Measurements from ENCODE around the gene CDCA7. TPM values are rescaled to one million over a fixed set of nuclear protein-coding genes. Genes with fewer than 3 reads are reported as not detected.
"Not testable (repeated sequence)": the region's sequence is repeated elsewhere in the genome, so short reads cannot be mapped to it uniquely, and the experiment has no call there.

Gene CDCA7
- total RNA-seq, 2 donors from 2014 or later = 3.1 to 3.6 TPM

DNA sequence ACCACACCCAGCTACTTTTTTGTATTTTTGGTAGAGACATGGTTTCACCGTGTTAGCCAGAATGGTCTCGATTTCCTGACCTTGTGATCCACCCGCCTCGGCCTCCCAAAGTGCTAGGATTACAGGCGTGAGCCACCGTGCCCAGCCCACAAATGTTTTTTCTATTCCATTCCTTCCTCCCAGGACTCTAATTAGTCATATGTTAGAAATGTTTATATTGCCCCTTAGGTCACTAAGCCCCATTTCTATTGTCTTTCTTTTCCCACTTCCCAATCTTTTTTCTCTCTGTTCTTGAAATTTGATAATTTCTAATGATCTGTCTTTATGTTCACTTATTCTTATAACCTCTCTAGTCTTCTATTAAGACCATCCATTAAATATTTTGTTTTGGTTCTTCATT, 31.3 kb upstream of the CDCA7 start:
- intact Hi-C loops (cut with DNase I) = no loop called here

GRCh38 chr2:173326806-173327205, 27.9 kb upstream of the CDCA7 start:
- intact Hi-C loops (cut with DNase I) = no loop called here

More for the DNA sequence above, 31.3 kb upstream of the CDCA7 start:
- Histone ChIP-seq H3K27ac (no peak overlapping the region), H3K4me1 (no peaks in the 10 kb centered on the region), H3K27me3 (no peaks in the 10 kb centered on the region), H3K4me3 (no peak overlapping the region), H3K36me3 (replicated peaks in 1 of 2; ENCODE audit: insufficient read depth in 1 of 2, low read depth in 2 of 2) (no peaks in the 10 kb centered on the region), H3K9me3 (peaks cover 0 to 4% (median 0%) of the 10 kb centered on the region in 3 donors)
- ATAC-seq (no peak), DNase-seq (no peak)
- 93 to 98% methylated on average over 6 of the region's 6 CpGs for WGBS, 2 donors
- TF ChIP-seq POLR2A (IDR thresholded peaks at IDR 0.05) (no peak), CTCF (IDR thresholded peaks at IDR 0.05) (no peak)

DNA sequence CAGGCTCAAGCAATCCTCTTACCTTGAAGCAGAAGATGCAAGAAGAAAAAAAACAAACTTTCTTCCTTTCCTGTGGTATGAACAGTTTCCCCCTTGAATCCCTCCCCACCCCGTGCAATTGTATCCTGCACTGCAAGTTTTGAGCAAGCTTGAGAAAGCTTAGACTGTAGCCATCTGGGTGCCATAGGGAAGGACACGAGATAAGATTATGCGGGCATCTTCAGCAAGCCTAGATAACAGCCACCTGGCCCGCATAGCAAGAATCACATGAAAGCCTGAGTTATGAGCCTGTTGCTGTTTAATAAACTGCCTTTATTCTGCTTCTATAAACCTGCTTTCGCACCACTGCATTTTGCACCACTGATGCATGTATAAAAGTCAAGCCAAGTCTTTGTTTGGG, 27.3 kb upstream of the CDCA7 start:
- TF ChIP-seq POLR2A (IDR thresholded peaks at IDR 0.05) (no peak), CTCF (IDR thresholded peaks at IDR 0.05) (no peak)
- Histone ChIP-seq H3K9me3 (peaks cover 0 to 4% (median 0%) of the 10 kb centered on the region in 3 donors), H3K4me1 (no peaks in the 10 kb centered on the region), H3K36me3 (replicated peaks in 1 of 2; ENCODE audit: insufficient read depth in 1 of 2, low read depth in 2 of 2) (no peaks in the 10 kb centered on the region), H3K27ac (no peak overlapping the region), H3K27me3 (no peaks in the 10 kb centered on the region), H3K4me3 (no peak overlapping the region)
- ATAC-seq = no peak
- WGBS, 2 donors = 40 to 50% methylated on average over 5 of the region's 5 CpGs
- DNase-seq = no peak
- intact Hi-C loops (cut with DNase I) = no loop called here

More at GRCh38 chr2:173326806-173327205, 27.9 kb upstream of the CDCA7 start:
- Histone ChIP-seq H3K4me1 (no peaks in the 10 kb centered on the region), H3K9me3 (peaks cover 0 to 4% (median 0%) of the 10 kb centered on the region in 3 donors), H3K27me3 (no peaks in the 10 kb centered on the region), H3K4me3 (no peak overlapping the region), H3K27ac (no peak overlapping the region), H3K36me3 (replicated peaks in 1 of 2; ENCODE audit: insufficient read depth in 1 of 2, low read depth in 2 of 2) (no peaks in the 10 kb centered on the region)
- 76 to 92% methylated on average over 1 of the region's 1 CpG for WGBS, 2 donors
- no peak for ATAC-seq
- DNase-seq = no peak
- TF ChIP-seq POLR2A (IDR thresholded peaks at IDR 0.05) (no peak), CTCF (IDR thresholded peaks at IDR 0.05) (no peak)

DNA sequence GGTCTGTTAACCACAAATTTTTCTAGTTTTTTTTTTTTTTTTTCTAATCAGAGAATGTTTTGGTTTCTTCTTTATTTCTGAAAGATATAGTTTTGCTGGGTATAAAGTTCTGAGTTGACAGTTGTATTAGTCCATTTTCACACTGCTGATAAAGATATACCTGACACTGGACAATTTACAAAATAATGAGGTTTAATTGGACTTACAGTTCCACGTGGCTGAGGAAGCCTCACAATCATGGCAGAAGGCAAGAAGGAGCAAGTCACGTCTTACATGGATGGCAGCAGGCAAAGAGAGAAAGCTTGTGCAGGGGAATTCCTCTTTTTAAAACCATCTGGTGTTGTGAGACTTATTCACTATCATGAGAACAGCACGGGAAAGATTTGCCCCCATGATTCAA, 21.7 kb upstream of the CDCA7 start:
- H3K27me3 ChIP-seq; H3K36me3 ChIP-seq (replicated peaks in 1 of 2; ENCODE audit: insufficient read depth in 1 of 2, low read depth in 2 of 2); H3K9me3 ChIP-seq; DNase-seq; intact Hi-C loops (cut with DNase I); H3K4me3 ChIP-seq; ATAC-seq; H3K27ac ChIP-seq; H3K4me1 ChIP-seq: not testable (repeated sequence)
- 44 to 53% methylated on average over 3 of the region's 3 CpGs for WGBS, 2 donors

DNA sequence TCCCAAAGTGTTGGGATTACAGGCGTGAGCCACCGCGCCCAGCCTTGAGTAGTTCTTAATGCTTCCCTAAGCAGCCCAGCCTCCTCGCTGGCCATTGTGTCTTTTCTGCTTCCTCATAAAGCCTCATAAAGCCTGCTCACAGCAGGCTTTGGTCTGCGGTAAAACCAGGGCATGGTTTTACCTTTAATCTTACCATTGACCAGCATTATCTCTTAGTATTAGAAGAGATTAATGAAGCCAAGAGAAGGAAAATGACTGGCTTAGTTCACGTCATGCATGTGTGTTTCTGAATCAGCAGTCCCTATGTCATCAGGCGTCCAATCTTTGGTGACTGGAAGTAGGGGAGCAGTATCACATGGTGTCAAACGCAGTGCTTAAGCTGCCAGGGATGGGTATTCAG, 14.9 kb upstream of the CDCA7 start:
- intact Hi-C loops (cut with DNase I) = no loop called here
- H3K4me1 ChIP-seq = no peaks in the 10 kb centered on the region
- H3K36me3 ChIP-seq (replicated peaks in 1 of 2; ENCODE audit: insufficient read depth in 1 of 2, low read depth in 2 of 2) = no peaks in the 10 kb centered on the region
- DNase-seq (no peak), ATAC-seq (no peak)
- TF ChIP-seq CTCF (IDR thresholded peaks at IDR 0.05) (no peak), POLR2A (IDR thresholded peaks at IDR 0.05) (no peak)
- H3K9me3 ChIP-seq = no peaks in the 10 kb centered on the region
- H3K4me3 ChIP-seq = no peak overlapping the region
- no peak overlapping the region for H3K27ac ChIP-seq
- H3K27me3 ChIP-seq = no peaks in the 10 kb centered on the region
- 92 to 95% methylated on average over 8 of the region's 8 CpGs for WGBS, 2 donors
